ENCODE measurements around the gene NFATC1. TPM values are rescaled to one million over a fixed set of nuclear protein-coding genes. Genes with fewer than 3 reads are reported as not detected.
"Not testable (repeated sequence)": the region's sequence is repeated elsewhere in the genome, so short reads cannot be mapped to it uniquely, and the experiment has no call there.

The NFATC1 gene
- total and polyA plus RNA-seq, 2 experiments from 2014 or later = 4.2 to 11.3 TPM

- no peak overlapping the region for H3K27ac ChIP-seq
- no peak for DNase-seq (ENCODE audit: low spot score)
- TF ChIP-seq EZH2phosphoT487 (IDR thresholded peaks at IDR 0.05; ENCODE audit: low read depth, severe bottlenecking, unreplicated experiment) = no peak
- no peak for TF ChIP-seq EZH2 (IDR thresholded peaks at IDR 0.05; ENCODE audit: borderline replicate concordance)
- no peak for TF ChIP-seq CTCF (IDR thresholded peaks at IDR 0.05; ENCODE audit: poor library complexity)
- peaks cover 5% of the 10 kb centered on the region for H3K4me1 ChIP-seq (ENCODE audit: insufficient read depth)
- WGBS (ENCODE audit: low lambda C conversion rate, missing lambda C conversion rate) = 94% methylated on average over 4 of the region's 4 CpGs
- no peaks in the 10 kb centered on the region for H3K79me2 ChIP-seq
- no peaks in the 10 kb centered on the region for H4K20me1 ChIP-seq (ENCODE audit: insufficient read depth, poor library complexity, severe bottlenecking)
- peaks cover 17% of the 10 kb centered on the region for H3K9me3 ChIP-seq (ENCODE audit: low read depth)
- H3K4me2 ChIP-seq = no peak overlapping the region
- H3K9me2 ChIP-seq (replicated peaks; ENCODE audit: insufficient read depth) = no peaks in the 10 kb centered on the region
- no peaks in the 10 kb centered on the region for H3K27me3 ChIP-seq
- no peak overlapping the region for H2AFZ ChIP-seq
- H3K36me3 ChIP-seq (replicated peaks; ENCODE audit: insufficient read depth, low read depth) = no peaks in the 10 kb centered on the region
- no peak overlapping the region for H3K4me3 ChIP-seq
Observed at GRCh38 chr18:79501006-79501405, 105.3 kb downstream of the NFATC1 start.

- Histone ChIP-seq H3K27ac (no peak overlapping the region), H3K4me2 (no peak overlapping the region), H2AFZ (no peak overlapping the region), H3K4me3 (no peak overlapping the region), H4K20me1 (ENCODE audit: insufficient read depth, poor library complexity, severe bottlenecking) (no peaks in the 10 kb centered on the region), H3K27me3 (no peaks in the 10 kb centered on the region), H3K9me3 (ENCODE audit: low read depth) (peaks cover 17% of the 10 kb centered on the region), H3K36me3 (replicated peaks; ENCODE audit: insufficient read depth, low read depth) (no peaks in the 10 kb centered on the region), H3K9me2 (replicated peaks; ENCODE audit: insufficient read depth) (no peaks in the 10 kb centered on the region), H3K4me1 (ENCODE audit: insufficient read depth) (peaks cover 12% of the 10 kb centered on the region), H3K79me2 (no peaks in the 10 kb centered on the region)
- TF ChIP-seq EZH2 (IDR thresholded peaks at IDR 0.05; ENCODE audit: borderline replicate concordance) = no peak
- TF ChIP-seq CTCF (IDR thresholded peaks at IDR 0.05; ENCODE audit: poor library complexity) = no peak
- no peak for TF ChIP-seq EZH2phosphoT487 (IDR thresholded peaks at IDR 0.05; ENCODE audit: low read depth, severe bottlenecking, unreplicated experiment)
- 80% methylated on average over 4 of the region's 4 CpGs for WGBS (ENCODE audit: low lambda C conversion rate, missing lambda C conversion rate)
- DNase-seq (ENCODE audit: low spot score) = no peak
Observed at GRCh38 chr18:79502782-79503181, 107.1 kb downstream of the NFATC1 start.

- Histone ChIP-seq H3K27ac (no peak overlapping the region), H2AFZ (no peak overlapping the region), H3K4me3 (no peak overlapping the region), H3K9me2 (replicated peaks; ENCODE audit: insufficient read depth) (no peaks in the 10 kb centered on the region), H3K4me1 (ENCODE audit: insufficient read depth) (peaks cover 12% of the 10 kb centered on the region), H3K36me3 (replicated peaks; ENCODE audit: insufficient read depth, low read depth) (no peaks in the 10 kb centered on the region), H3K4me2 (no peak overlapping the region), H3K79me2 (no peaks in the 10 kb centered on the region), H4K20me1 (ENCODE audit: insufficient read depth, poor library complexity, severe bottlenecking) (no peaks in the 10 kb centered on the region), H3K27me3 (no peaks in the 10 kb centered on the region), H3K9me3 (ENCODE audit: low read depth) (peaks cover 13% of the 10 kb centered on the region)
- TF ChIP-seq EZH2 (IDR thresholded peaks at IDR 0.05; ENCODE audit: borderline replicate concordance) (no peak), CTCF (IDR thresholded peaks at IDR 0.05; ENCODE audit: poor library complexity) (no peak), EZH2phosphoT487 (IDR thresholded peaks at IDR 0.05; ENCODE audit: low read depth, severe bottlenecking, unreplicated experiment) (no peak)
- DNase-seq (ENCODE audit: low spot score) = no peak
- 93% methylated on average over 11 of the region's 11 CpGs for WGBS (ENCODE audit: low lambda C conversion rate, missing lambda C conversion rate)
Observed at GRCh38 chr18:79503406-79503805, 107.7 kb downstream of the NFATC1 start.

- H3K36me3 ChIP-seq (replicated peaks; ENCODE audit: insufficient read depth, low read depth) = no peaks in the 10 kb centered on the region
- TF ChIP-seq CTCF (IDR thresholded peaks at IDR 0.05; ENCODE audit: poor library complexity) (no peak), EZH2 (IDR thresholded peaks at IDR 0.05; ENCODE audit: borderline replicate concordance) (no peak), EZH2phosphoT487 (IDR thresholded peaks at IDR 0.05; ENCODE audit: low read depth, severe bottlenecking, unreplicated experiment) (no peak)
- H3K4me3 ChIP-seq = no peak overlapping the region
- no peaks in the 10 kb centered on the region for H4K20me1 ChIP-seq (ENCODE audit: insufficient read depth, poor library complexity, severe bottlenecking)
- no peak overlapping the region for H3K4me2 ChIP-seq
- H3K9me2 ChIP-seq (replicated peaks; ENCODE audit: insufficient read depth) = no peaks in the 10 kb centered on the region
- peaks cover 11% of the 10 kb centered on the region for H3K9me3 ChIP-seq (ENCODE audit: low read depth)
- no peaks in the 10 kb centered on the region for H3K79me2 ChIP-seq
- no peak overlapping the region for H2AFZ ChIP-seq
- no peak overlapping the region for H3K27ac ChIP-seq
- no peak for DNase-seq (ENCODE audit: low spot score)
- H3K27me3 ChIP-seq = peaks cover 4% of the 10 kb centered on the region
- H3K4me1 ChIP-seq (ENCODE audit: insufficient read depth) = peaks cover 12% of the 10 kb centered on the region
- 89% methylated on average over 12 of the region's 12 CpGs for WGBS (ENCODE audit: low lambda C conversion rate, missing lambda C conversion rate)
Observed at GRCh38 chr18:79504034-79504433, 108.3 kb downstream of the NFATC1 start.

- not testable (repeated sequence) for H4K20me1 ChIP-seq (ENCODE audit: insufficient read depth, poor library complexity, severe bottlenecking); H3K36me3 ChIP-seq (replicated peaks; ENCODE audit: insufficient read depth, low read depth); H3K4me3 ChIP-seq; H2AFZ ChIP-seq; DNase-seq (ENCODE audit: low spot score); H3K27ac ChIP-seq; H3K79me2 ChIP-seq; H3K27me3 ChIP-seq; H3K4me2 ChIP-seq; H3K9me3 ChIP-seq (ENCODE audit: low read depth); H3K9me2 ChIP-seq (replicated peaks; ENCODE audit: insufficient read depth)
- 79% methylated on average over 5 of the region's 6 CpGs for whole genome bisulfite sequencing (ENCODE audit: low lambda C conversion rate, missing lambda C conversion rate)
- peaks cover 12% of the 10 kb centered on the region for H3K4me1 ChIP-seq (ENCODE audit: insufficient read depth)
Observed at GRCh38 chr18:79504495-79504894, 108.8 kb downstream of the NFATC1 start.
